Brain microvascular endothelial cell (primary cell): ENCODE measurements around the gene MYH9.
A peak's percentile ranks its signal among the peaks of the same experiment; 100 is the strongest.

Experiments
- DNase-seq: peaks from one replicate; pipeline ENCODE4 v3.0.0-alpha.2; 2020
- H3K27ac ChIP-seq: fragments of 250-450 bp; sonication (Bioruptor Pico); 2 replicates; pipeline ENCODE4 v1.5.1; 2020; ENCODE audit warnings: mild to moderate bottlenecking, moderate library complexity
- H3K27me3 ChIP-seq: fragments of 250-450 bp; sonication (Bioruptor Pico); replicated peaks from 2 replicates; pipeline ENCODE4 v1.5.1; 2020; ENCODE audit warnings: mild to moderate bottlenecking
- H3K36me3 ChIP-seq: fragments of 250-450 bp; sonication (Bioruptor Pico); replicated peaks from 2 replicates; pipeline ENCODE4 v1.5.1; 2020; ENCODE audit warnings: mild to moderate bottlenecking
- H3K4me3 ChIP-seq: 2 replicates; pipeline ENCODE4 v1.5.1; 2011; ENCODE audit warnings: low read depth, mild to moderate bottlenecking, control low read depth, low read length, moderate library complexity
- in situ Hi-C: cut with HindIII; loops from 2 replicates; pipeline ENCODE4 v1.10.0; 2017; ENCODE audit warnings: low sequenced_read_pairs, low pct_ligation_motif_present
- TF ChIP-seq, protein P1 (sequence below): IDR thresholded peaks from 2 replicates; pipeline ENCODE4 v1.5.1; 2011; ENCODE audit warnings: low read depth, mild to moderate bottlenecking, moderate library complexity, low read length, control low read depth, inconsistent platforms; ENCODE audit errors: missing control alignments

MYH9 gene

GRCh38 chr22:36386900-36387708 lies 663 bp downstream of the MYH9 start:
- DNase-seq: no peak
- H3K27ac ChIP-seq: peak overlapping the region; percentile 75
- in situ Hi-C loops: no loop called here
- H3K4me3 ChIP-seq: peak overlapping the region; percentile 95
- TF ChIP-seq, protein P1, sequence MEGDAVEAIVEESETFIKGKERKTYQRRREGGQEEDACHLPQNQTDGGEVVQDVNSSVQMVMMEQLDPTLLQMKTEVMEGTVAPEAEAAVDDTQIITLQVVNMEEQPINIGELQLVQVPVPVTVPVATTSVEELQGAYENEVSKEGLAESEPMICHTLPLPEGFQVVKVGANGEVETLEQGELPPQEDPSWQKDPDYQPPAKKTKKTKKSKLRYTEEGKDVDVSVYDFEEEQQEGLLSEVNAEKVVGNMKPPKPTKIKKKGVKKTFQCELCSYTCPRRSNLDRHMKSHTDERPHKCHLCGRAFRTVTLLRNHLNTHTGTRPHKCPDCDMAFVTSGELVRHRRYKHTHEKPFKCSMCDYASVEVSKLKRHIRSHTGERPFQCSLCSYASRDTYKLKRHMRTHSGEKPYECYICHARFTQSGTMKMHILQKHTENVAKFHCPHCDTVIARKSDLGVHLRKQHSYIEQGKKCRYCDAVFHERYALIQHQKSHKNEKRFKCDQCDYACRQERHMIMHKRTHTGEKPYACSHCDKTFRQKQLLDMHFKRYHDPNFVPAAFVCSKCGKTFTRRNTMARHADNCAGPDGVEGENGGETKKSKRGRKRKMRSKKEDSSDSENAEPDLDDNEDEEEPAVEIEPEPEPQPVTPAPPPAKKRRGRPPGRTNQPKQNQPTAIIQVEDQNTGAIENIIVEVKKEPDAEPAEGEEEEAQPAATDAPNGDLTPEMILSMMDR: no peak
- no peaks in the 10 kb centered on the region for H3K27me3 ChIP-seq
- peaks cover 51% of the 10 kb centered on the region for H3K36me3 ChIP-seq

DNA sequence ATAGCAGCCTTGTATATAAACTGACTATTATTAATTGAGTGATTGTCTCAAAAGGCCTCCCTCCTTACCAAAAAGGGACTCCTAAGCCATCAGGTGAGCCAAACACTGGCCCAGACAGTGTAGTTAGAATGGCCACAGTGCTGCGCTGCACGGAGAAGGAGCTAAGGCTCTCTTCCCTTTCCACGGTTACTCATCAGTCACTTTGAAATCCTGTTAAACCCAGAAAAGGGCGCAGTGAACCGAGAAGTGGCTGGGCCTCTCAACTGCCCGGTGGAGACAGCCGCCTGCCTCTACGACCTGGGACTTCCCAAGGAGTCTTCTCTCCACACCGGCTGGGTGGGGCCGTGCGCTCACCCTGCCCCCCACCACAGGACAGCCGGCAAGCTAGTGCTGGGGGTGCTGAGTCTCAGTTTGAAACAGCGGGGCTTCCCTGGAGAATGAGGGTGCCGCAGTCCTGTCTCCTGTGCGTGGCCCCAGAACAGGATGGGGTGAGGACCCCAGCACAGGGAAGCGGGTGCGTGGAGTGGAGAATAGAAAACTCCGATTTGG lies 1.3 kb downstream of the MYH9 start:
- DNase-seq: no peak
- in situ Hi-C loops: no loop called here

DNA sequence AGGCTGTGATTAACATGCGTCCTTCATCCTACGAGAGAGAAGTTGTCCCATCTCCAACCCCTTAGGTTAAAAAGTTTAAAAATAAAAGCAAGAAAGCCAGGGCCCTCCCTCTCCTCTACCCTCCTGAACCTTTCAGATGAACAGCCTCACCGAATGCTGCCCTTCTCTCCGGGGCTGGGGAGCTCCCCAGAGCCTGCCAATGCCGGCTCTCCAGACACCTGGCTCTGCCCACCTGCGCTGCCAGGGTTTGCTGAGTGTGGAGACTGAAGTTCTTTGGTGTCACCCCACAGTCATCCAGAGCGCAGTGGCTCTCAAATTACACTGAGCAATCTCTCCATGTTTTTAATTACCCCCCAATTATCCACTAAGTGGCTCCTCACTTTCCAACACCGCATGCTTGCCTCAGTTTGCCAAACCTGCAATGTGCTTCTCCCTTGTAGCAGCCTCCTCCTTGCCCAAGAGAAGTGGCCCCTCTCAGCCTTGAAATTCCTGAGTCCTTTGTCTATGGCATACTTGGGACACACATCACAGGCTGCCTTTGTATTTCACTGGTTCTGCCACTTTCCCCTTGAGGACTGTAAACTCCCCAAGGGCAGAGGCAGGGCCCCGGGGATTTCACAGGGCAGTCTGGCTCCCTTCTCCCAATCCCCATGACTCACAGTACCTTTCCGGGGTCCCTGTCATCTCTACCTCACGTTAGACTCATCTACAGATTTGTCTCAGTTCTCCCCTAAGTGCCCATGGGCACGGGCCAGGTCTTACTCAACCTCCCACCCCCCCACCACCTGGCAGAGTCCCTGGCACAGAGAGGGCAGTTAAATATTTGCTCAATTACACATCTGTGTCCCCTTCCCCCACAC lies 2.0 kb downstream of the MYH9 start:
- H3K27ac ChIP-seq: peak overlapping the region; percentile 75
- in situ Hi-C loops: no loop called here
- no peaks in the 10 kb centered on the region for H3K27me3 ChIP-seq
- peaks cover 57% of the 10 kb centered on the region for H3K36me3 ChIP-seq
- no peak for DNase-seq
- H3K4me3 ChIP-seq: peak overlapping the region; percentile 95
- TF ChIP-seq, protein P1: no peak

More for the DNA sequence above, 1.3 kb downstream of the MYH9 start:
- peak overlapping the region; percentile 95 for H3K4me3 ChIP-seq
- peak overlapping the region; percentile 75 for H3K27ac ChIP-seq
- peaks cover 53% of the 10 kb centered on the region for H3K36me3 ChIP-seq
- H3K27me3 ChIP-seq: no peaks in the 10 kb centered on the region
- TF ChIP-seq, protein P1: no peak

DNA sequence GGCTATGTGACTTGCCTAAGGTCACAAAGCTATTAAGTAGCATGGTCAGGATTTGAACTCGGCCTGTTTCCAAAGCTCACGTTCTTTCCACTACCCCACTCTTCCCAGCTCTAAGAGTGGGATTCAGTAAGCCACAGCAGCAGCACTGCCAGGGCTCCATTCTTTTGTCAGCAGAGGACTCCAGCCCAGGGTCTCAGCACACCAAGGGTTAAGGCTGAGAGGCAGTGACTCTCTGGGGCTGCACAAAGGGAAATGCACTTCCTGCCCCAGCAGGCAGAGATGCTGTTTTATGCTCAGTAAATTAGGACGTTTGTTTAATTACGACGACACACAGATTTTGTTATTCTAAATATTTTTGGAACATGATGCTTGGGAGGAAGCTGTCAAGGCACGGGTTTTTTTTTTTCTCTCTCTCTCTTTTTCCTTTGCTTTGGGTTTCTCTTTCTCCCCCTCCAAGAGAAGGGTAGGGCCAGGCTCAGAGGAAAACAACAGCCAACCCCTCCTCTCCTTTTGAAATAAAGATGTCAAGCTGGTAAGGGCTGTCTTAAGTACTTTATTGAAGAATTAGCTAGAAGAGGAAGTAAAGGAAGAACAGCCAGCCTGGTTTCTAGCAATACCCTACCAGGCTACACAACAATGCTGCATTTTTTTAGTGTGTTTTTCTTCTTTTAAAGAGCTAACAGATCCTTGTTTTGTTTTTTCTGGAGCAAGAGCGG lies 2.8 kb downstream of the MYH9 start:
- Histone ChIP-seq H3K4me3 (peak overlapping the region; percentile 95), H3K36me3 (peaks cover 65% of the 10 kb centered on the region)

DNA sequence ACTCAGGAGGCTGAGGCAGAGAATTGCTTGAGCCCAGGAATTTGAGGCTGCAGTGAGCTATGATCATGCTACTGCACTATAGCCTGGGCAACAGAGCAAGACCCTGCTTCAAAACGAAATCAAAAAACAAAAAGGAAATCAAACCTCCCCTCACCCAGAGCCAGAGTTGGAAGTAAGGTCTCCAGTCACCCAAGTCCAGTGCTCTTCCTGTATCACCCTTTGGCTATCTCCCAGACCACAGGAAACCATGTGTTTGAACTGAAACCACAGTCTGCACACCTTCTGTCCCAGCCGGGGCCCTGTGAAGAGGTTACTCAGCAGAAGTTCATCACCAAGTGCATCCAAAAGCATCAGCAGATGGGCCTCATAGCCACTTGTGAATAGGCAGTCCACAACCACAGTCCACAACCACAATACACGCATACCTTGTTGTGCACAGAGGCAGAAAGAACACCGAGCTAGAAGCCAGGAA lies 4.6 kb downstream of the MYH9 start:
- H3K27ac ChIP-seq: peak overlapping the region; percentile 31
- TF ChIP-seq, protein P1: no peak
- H3K4me3 ChIP-seq: peak overlapping the region; percentile 27
- in situ Hi-C loops: no loop called here
- peaks cover 81% of the 10 kb centered on the region for H3K36me3 ChIP-seq
- DNase-seq: peak; percentile 73
- H3K27me3 ChIP-seq: no peaks in the 10 kb centered on the region

More for the DNA sequence above, 2.8 kb downstream of the MYH9 start:
- TF ChIP-seq, protein P1: peak; percentile 14
- in situ Hi-C loops: no loop called here
- Histone ChIP-seq H3K27ac (peak overlapping the region; percentile 75), H3K27me3 (no peaks in the 10 kb centered on the region)
- DNase-seq: no peak
